ENCODE results near the gene ADAT1. TPM values are rescaled to one million over a fixed set of nuclear protein-coding genes. Genes with fewer than 3 reads are reported as not detected.

ADAT1 gene
- 32.6 TPM for total RNA-seq
- long read RNA-seq, transcript ADAT1-201 (11 exons, 1,869 nt) = major isoform, 16 of 32 reads
- long read RNA-seq, partial matches to known transcripts = 7 of 32 reads
- long read RNA-seq, other reads (novel, unspliced or antisense) = 9 of 32 reads

- DNase-seq (ENCODE audit: low spot score) = peak; percentile 100
These were observed at the start of gene ADAT1 for GRCh38 chr16:75622761-75623605. Gene ADAT1, minus strand, starts transcription at chr16:75623281. Its CDS starts 2,482 bp downstream, at chr16:75620799.

DNA sequence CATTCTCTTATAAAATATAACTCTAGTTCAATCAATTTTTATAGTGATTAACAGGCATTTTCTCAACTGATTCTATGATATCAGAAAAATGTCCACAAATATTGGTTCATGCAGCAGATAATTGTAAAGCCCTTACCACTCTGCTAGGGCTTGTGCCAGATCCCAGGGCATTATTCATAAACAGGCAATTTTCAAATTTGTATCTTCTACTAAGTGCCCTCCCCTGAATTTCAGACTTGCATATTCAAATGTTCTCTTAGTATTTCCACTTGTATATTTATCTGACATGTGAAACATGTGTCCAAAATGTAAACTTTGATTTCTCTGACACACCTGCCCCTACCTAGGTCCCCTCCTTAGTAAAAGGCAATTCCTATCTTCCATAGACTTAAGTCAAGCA is 44.4 kb upstream of the ADAT1 start:
- DNase-seq (ENCODE audit: low spot score) = no peak

DNA sequence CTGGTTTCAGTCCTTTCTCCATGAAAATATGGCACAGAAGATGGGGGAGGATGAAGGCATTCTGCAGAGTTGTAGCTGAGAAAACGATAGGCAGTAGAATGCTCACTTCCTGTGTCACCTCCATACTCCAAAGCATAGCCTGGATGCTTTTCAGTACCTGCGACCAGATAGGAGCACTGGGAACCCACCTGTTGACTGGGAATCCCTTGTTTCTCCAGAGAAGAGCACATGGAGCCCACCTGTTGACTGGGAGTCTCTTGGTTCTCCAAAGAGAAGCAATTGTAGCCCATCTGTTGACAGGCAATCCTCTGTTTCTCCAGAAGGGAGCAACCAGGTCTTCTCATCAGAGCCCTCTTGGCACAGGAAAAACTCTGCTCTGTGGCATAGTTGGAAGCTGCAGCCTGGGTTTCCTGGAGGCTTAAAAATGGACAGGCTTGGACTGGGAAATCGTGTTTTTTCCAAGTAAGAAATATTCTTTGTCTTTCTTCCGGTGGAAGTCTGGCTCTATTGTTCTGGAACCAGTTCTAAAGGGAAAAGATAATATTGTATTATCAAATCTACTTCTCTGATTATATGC is 37.7 kb upstream of the ADAT1 start:
- no peak for DNase-seq (ENCODE audit: low spot score)

GRCh38 chr16:75660321-75660720 is 37.2 kb upstream of the ADAT1 start:
- DNase-seq (ENCODE audit: low spot score) = no peak

GRCh38 chr16:75658175-75658574 is 35.1 kb upstream of the ADAT1 start:
- DNase-seq (ENCODE audit: low spot score) = no peak

DNA sequence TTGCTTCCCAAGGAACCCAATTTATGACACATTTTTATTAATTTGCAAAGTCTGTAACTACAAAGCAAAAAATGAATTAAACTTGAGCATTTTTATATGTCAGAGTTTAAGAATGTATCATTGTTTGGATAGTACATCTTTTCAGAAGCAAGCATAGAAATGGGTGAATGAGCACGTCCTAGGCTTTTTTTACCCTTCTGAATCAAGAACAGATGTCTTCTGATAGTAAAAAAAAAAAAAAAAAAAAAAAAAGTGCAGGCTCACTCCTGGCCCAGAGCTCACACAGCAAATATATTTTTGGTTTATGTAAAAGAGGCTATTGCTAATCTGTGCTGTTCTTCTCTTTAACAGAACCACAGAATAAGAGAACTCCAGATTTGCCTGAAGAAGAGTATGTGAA is 30.8 kb upstream of the ADAT1 start:
- no peak for DNase-seq (ENCODE audit: low spot score)

DNA sequence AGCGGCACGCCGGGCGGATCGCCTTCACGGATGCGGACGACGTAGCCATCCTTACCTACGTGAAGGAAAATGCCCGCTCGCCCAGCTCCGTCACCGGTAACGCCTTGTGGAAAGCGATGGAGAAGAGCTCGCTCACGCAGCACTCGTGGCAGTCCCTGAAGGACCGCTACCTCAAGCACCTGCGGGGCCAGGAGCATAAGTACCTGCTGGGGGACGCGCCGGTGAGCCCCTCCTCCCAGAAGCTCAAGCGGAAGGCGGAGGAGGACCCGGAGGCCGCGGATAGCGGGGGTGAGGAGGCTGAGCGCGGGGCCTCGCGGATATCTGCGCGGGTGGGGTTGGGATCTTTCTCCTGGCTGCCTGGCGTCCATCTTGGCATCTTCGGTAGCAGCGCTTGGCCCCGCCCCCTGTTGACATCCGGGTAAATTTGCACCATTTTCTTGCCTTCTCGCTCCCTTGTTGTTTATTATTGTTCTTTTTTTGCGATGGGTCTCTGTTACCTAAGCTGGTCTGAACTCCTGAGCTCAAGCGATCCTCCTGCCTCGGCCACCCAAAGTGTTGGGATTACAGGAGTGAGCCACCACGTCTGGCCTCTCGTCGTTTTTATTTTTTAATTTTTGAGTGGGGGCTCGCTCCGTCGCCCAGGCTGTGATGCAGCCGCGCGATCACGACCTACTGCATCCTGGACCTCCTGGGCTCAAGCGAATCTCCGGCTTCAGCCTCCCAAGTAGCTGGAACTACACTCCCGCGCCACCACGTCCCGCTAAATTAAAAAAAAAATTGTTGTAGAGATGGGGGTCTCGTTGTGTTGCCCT is 25.4 kb upstream of the ADAT1 start:
- peak; percentile 92 for DNase-seq (ENCODE audit: low spot score)

- peak; percentile 97 for DNase-seq (ENCODE audit: low spot score)
These were observed 24.6 kb upstream of the ADAT1 start, which contains the start of the genes KARS1 and TERF2IP for GRCh38 chr16:75647492-75648264. Gene KARS1, minus strand, starts transcription at chr16:75647665. Its CDS starts 26 bp downstream, at chr16:75647639. Gene TERF2IP, plus strand, starts transcription at chr16:75647773. Its CDS starts 110 bp downstream, at chr16:75647883.

GRCh38 chr16:75647112-75647491 is 24.0 kb upstream of the ADAT1 start:
- no peak for DNase-seq (ENCODE audit: low spot score)

GRCh38 chr16:75644240-75645012 is 21.3 kb upstream of the ADAT1 start:
- DNase-seq (ENCODE audit: low spot score) = no peak

DNA sequence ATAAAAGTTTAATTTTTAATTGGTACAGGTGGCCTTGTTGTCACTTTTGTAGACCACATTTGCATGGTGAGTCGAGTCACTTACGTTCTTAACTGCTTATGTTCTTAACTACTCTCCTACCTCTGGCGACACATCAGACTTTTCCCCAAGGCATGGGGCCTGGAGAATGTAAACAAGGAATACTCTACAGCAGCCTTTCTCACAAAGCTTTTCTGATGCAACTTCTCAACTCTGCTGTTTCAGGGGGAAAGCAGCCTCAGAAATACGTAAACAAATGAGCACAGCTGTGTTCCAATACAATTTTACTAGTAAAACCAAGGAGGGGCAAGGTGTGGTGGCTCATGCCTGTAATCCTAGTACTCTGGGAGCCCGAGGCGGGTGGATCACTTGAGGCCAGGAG is 17.5 kb upstream of the ADAT1 start:
- no peak for DNase-seq (ENCODE audit: low spot score)

DNA sequence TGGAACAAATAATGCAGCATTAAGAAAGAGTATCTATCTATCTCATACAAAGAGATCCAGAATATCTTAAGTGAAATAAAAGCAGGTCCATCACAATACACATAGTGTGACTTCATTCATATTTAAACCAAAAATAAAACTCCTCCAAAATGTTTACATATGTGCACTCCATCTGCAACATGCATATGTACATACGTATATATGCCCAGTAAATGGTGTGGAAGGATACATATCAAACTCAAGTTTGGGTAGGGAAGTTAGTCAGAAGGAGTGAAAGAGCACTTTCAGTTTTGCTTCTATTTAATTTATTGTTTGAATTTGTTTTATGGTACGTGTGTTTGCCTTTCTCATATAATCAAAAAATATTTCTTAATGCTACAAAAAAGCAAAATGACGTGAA is 12.0 kb upstream of the ADAT1 start:
- no peak for DNase-seq (ENCODE audit: low spot score)

DNA sequence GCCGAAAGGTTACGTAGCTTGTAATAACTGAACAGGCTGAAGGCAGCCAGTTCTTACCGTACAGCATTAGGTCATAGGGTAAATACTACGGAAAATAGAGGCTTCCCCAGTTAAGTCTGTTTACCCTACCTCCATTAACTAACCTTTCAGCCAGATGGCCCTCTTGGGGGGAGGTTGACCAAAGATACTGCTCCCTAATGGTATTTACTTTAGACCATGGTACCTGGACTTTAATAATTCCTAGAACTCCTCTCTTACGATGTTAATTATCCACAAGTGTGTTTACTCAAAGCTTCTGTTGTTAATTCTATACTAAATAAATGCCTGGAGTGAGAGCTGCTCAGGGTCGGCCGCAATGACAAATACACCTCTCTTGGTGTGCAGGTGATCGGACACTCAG is 9.8 kb upstream of the ADAT1 start:
- DNase-seq (ENCODE audit: low spot score) = no peak

- DNase-seq (ENCODE audit: low spot score) = no peak
These were observed 7.0 kb upstream of the ADAT1 start for GRCh38 chr16:75630052-75630451.

DNA sequence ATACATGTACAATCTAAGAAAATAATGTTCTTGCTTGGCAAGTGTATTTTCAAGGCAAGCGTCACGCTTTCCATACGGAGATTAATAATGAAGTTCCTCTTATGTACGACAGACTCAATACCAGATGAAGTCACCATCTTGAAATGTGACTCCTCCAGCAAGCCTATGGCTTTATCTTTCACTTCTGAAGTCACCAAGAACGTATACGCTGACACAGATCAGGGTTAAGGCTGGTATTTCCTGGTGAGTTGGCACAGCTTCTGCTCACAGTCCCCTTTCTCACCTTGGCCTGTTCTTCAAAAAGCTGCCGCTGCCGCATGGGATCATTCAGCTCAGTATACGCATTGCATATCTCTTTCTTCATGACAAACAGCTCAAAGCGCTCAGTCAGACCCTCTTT is 6.1 kb upstream of the ADAT1 start:
- DNase-seq (ENCODE audit: low spot score) = no peak

DNA sequence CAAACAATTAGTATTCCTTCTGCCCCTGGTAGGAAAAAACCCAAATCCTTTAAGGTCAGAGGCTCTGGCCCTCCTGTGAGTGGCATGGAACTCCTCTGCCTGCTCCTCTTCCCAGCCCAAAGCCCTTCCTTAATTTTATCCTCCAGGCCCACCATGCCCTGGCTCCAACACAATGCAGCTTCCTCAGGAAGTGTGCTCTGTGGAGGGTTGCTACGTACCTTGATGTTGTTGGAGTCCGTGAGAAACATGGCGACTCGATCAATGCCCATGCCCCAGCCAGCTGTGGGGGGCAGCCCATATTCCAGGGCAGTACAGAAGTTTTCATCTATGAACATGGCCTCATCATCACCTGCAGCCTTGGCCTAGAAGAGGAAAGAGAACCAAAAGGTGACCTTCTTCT is 5.3 kb upstream of the ADAT1 start:
- DNase-seq (ENCODE audit: low spot score) = no peak

DNA sequence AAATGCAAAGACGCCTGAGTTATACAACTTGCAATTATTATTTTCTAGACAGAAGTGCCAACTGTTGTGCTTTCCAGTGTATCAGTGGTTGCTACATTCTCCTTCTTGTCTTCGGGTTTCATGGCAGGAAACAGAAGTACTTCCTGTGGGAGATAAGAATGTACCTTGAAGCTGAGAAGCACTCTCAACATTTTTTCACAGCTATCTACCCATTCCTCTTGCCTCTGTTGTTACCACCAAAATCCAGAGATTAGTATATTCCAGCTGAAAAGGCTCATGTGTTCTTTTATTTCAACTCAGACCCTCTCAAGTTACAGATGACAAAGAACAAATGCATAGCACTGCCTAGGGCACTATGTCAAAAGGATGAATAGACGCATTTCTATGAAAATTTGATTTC is 4.8 kb upstream of the ADAT1 start:
- DNase-seq (ENCODE audit: low spot score) = no peak

DNA sequence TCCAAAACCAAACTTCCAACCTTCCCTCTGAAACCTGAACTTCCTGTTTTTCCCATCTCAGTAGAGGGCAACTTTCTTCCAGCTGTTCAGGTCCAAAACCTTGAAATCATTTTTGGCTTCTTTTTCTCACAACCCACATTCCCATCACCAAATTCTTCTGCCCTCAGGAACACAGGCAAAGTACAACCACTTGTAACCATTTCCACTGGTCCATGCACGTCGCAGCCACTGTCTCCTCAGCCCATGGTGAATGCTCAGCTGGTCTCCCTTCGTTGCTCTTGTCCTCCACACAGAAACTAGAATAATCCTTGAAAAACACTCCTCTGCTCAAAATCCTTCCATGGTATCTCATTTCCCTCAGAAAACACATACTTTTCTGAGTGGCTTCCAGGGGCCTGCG is 3.7 kb upstream of the ADAT1 start:
- DNase-seq (ENCODE audit: low spot score) = no peak

GRCh38 chr16:75624921-75625334 is 1.8 kb upstream of the ADAT1 start:
- DNase-seq (ENCODE audit: low spot score) = no peak

DNA sequence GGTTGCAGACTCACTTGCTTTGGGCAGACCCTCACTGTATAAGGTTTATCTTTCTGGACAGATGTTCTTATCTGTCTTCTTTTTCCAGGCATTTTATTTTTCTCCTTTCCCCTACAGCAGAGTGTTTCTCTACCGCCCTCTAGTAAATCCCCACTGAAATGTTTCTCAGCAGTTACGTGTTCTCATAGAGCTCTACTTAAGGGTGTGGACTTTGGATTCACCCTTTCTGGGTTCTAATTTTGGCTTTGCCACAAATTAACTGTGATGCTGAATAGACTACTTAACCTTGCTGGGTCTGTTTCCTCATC is 2.0 kb downstream of the ADAT1 start:
- no peak for DNase-seq (ENCODE audit: low spot score)
